Esophagus squamous epithelium (tissue), 4 donors: ENCODE measurements around the gene RIC8B.

Experiments
- POLR2A ChIP-seq, 4 donors: fragments of 450-650 bp; IDR thresholded peaks; one replicate each; pipeline ENCODE4 v1.6.1; 2017; ENCODE audit warnings: antibody characterized with exemption in 4 of 4, mild to moderate bottlenecking in 4 of 4, moderate library complexity in 3 of 4
- TF ChIP-seq, protein P1 (sequence below), 6 experiments: fragments of 450-650 bp in 4 of 6; fragments of 200-600 bp in 2 of 6; sonication (generic) in 2 of 6; IDR thresholded peaks; one replicate each; pipeline ENCODE4 v1.5.1; 2016 to 2019; ENCODE audit warnings: antibody characterized with exemption in 6 of 6, mild to moderate bottlenecking in 4 of 6, moderate library complexity in 4 of 6

DNA sequence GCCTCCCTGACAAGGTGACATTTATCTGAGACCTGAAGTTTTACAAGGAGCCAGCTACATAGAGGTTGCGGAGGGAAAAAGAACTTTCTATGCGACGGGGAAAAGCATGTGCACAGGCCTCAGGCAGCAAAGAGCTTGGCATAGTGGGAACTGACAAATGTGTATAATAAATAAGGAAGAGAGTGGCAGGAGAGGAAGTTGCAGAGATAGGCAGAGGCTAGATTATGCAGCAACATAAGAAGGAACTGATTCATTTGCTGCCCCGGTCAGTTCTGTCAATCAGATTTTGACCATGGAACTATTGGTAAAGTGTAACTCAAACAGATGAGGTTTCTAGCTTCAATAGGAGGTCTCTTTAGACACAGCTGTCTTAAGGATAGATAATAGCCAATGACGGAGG is 33.7 kb upstream of the RIC8B start:
- TF ChIP-seq, protein P1, sequence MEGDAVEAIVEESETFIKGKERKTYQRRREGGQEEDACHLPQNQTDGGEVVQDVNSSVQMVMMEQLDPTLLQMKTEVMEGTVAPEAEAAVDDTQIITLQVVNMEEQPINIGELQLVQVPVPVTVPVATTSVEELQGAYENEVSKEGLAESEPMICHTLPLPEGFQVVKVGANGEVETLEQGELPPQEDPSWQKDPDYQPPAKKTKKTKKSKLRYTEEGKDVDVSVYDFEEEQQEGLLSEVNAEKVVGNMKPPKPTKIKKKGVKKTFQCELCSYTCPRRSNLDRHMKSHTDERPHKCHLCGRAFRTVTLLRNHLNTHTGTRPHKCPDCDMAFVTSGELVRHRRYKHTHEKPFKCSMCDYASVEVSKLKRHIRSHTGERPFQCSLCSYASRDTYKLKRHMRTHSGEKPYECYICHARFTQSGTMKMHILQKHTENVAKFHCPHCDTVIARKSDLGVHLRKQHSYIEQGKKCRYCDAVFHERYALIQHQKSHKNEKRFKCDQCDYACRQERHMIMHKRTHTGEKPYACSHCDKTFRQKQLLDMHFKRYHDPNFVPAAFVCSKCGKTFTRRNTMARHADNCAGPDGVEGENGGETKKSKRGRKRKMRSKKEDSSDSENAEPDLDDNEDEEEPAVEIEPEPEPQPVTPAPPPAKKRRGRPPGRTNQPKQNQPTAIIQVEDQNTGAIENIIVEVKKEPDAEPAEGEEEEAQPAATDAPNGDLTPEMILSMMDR (IDR thresholded peaks at IDR 0.05), result no peak
- no peak for TF ChIP-seq POLR2A (IDR thresholded peaks at IDR 0.05)
